ENCODE measurements around the gene OR10R2. TPM values are rescaled to one million over a fixed set of nuclear protein-coding genes. Genes with fewer than 3 reads are reported as not detected.

The OR10R2 gene
- total and polyA plus RNA-seq, 2 experiments from 2014 or later: not detected

DNA sequence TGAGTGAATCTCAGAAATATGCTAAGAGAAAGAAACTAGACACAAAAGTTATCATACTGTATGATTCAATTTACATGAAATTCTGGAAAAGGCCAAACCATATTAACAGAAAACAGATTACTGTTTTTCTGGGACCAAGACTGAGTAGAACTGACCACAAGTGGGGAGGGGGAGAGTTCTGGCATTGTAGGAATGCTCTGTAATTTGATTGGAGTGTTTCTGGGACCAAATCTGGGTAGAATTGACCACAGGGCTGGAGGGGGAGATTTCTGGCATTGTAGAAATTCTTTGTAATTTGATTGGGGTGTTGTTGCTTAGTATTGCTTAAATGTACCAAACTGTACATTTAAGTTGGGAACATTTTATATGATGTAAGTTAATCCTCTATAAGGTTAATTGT lies 13.8 kb upstream of the OR10R2 start:
- H3K9me3 ChIP-seq (ENCODE audit: low read depth): no peaks in the 10 kb centered on the region
- no peaks in the 10 kb centered on the region for H3K4me1 ChIP-seq (ENCODE audit: insufficient read depth)
- TF ChIP-seq EZH2 (IDR thresholded peaks at IDR 0.05; ENCODE audit: borderline replicate concordance) (no peak), CTCF (IDR thresholded peaks at IDR 0.05; ENCODE audit: poor library complexity) (no peak), EZH2phosphoT487 (IDR thresholded peaks at IDR 0.05; ENCODE audit: low read depth, severe bottlenecking, unreplicated experiment) (no peak)
- no peaks in the 10 kb centered on the region for H3K9me2 ChIP-seq (replicated peaks; ENCODE audit: insufficient read depth)
- H4K20me1 ChIP-seq (ENCODE audit: insufficient read depth, poor library complexity, severe bottlenecking): no peaks in the 10 kb centered on the region
- H3K27ac ChIP-seq: no peak overlapping the region
- H3K4me2 ChIP-seq: no peak overlapping the region
- H3K79me2 ChIP-seq: no peaks in the 10 kb centered on the region
- H3K27me3 ChIP-seq: no peaks in the 10 kb centered on the region
- no peaks in the 10 kb centered on the region for H3K36me3 ChIP-seq (replicated peaks; ENCODE audit: insufficient read depth, low read depth)
- DNase-seq (ENCODE audit: low spot score): no peak
- no peak overlapping the region for H2AFZ ChIP-seq
- no peak overlapping the region for H3K4me3 ChIP-seq

DNA sequence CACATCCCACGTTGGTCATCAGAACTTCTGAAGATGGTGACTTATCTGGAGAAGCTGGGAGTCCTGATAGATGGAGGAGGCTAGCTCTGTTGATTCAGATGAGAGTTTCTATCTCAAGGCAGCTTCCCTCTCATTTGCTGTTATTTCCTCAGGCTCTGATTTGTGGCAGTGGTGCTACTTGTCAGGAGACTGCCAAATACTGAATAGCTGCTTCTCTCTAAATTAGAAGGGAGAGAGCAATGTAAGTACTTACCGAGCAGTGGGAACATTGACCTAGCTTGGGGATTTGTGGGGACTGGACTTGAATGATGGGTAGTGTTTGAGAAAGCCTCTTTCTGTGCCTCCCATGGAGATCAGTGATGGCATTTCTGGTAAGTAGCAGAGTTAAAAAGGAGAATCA lies 10.5 kb upstream of the OR10R2 start, which contains the start of gene OR10K1:
Gene OR10K1 (plus strand): TSS at position 301 of the 400 bp plus-strand sequence. CDS start 3,728 bp downstream, outside the sequence.
- no peaks in the 10 kb centered on the region for H3K4me1 ChIP-seq (ENCODE audit: insufficient read depth)
- no peaks in the 10 kb centered on the region for H3K36me3 ChIP-seq (replicated peaks; ENCODE audit: insufficient read depth, low read depth)
- no peaks in the 10 kb centered on the region for H3K27me3 ChIP-seq
- no peak within 1 kb of the TSS for H3K4me2 ChIP-seq
- no peak within 1 kb of the TSS for H3K4me3 ChIP-seq
- no peaks in the 10 kb centered on the region for H4K20me1 ChIP-seq (ENCODE audit: insufficient read depth, poor library complexity, severe bottlenecking)
- TF ChIP-seq EZH2 (IDR thresholded peaks at IDR 0.05; ENCODE audit: borderline replicate concordance) (no peak), EZH2phosphoT487 (IDR thresholded peaks at IDR 0.05; ENCODE audit: low read depth, severe bottlenecking, unreplicated experiment) (no peak), CTCF (IDR thresholded peaks at IDR 0.05; ENCODE audit: poor library complexity) (no peak)
- H3K9me3 ChIP-seq (ENCODE audit: low read depth): no peaks in the 10 kb centered on the region
- 84% methylated on average over 2 of the region's 2 CpGs for WGBS (ENCODE audit: low lambda C conversion rate, missing lambda C conversion rate)
- H2AFZ ChIP-seq: no peak within 1 kb of the TSS
- no peaks in the 10 kb centered on the region for H3K9me2 ChIP-seq (replicated peaks; ENCODE audit: insufficient read depth)
- H3K79me2 ChIP-seq: no peaks in the 10 kb centered on the region
- no peak for DNase-seq (ENCODE audit: low spot score)
- no peak within 1 kb of the TSS for H3K27ac ChIP-seq

GRCh38 chr1:158485455-158485854 lies 13.4 kb downstream of the OR10R2 start:
- Histone ChIP-seq H3K9me3 (ENCODE audit: low read depth) (no peaks in the 10 kb centered on the region), H3K4me3 (no peak overlapping the region), H2AFZ (no peak overlapping the region), H3K4me1 (ENCODE audit: insufficient read depth) (no peaks in the 10 kb centered on the region), H3K27me3 (no peaks in the 10 kb centered on the region), H3K79me2 (no peaks in the 10 kb centered on the region), H3K9me2 (replicated peaks; ENCODE audit: insufficient read depth) (no peaks in the 10 kb centered on the region), H4K20me1 (ENCODE audit: insufficient read depth, poor library complexity, severe bottlenecking) (no peaks in the 10 kb centered on the region), H3K4me2 (no peak overlapping the region), H3K27ac (no peak overlapping the region), H3K36me3 (replicated peaks; ENCODE audit: insufficient read depth, low read depth) (no peaks in the 10 kb centered on the region)
- DNase-seq (ENCODE audit: low spot score): no peak
- TF ChIP-seq EZH2 (IDR thresholded peaks at IDR 0.05; ENCODE audit: borderline replicate concordance) (no peak), EZH2phosphoT487 (IDR thresholded peaks at IDR 0.05; ENCODE audit: low read depth, severe bottlenecking, unreplicated experiment) (no peak), CTCF (IDR thresholded peaks at IDR 0.05; ENCODE audit: poor library complexity) (no peak)
- 70% methylated on average over 2 of the region's 2 CpGs for WGBS (ENCODE audit: low lambda C conversion rate, missing lambda C conversion rate)

GRCh38 chr1:158491316-158491715 lies 19.3 kb downstream of the OR10R2 start:
- no peak overlapping the region for H3K27ac ChIP-seq
- H3K79me2 ChIP-seq: no peaks in the 10 kb centered on the region
- H3K9me3 ChIP-seq (ENCODE audit: low read depth): no peaks in the 10 kb centered on the region
- H2AFZ ChIP-seq: no peak overlapping the region
- H3K4me2 ChIP-seq: no peak overlapping the region
- H3K36me3 ChIP-seq (replicated peaks; ENCODE audit: insufficient read depth, low read depth): no peaks in the 10 kb centered on the region
- H4K20me1 ChIP-seq (ENCODE audit: insufficient read depth, poor library complexity, severe bottlenecking): no peaks in the 10 kb centered on the region
- no peaks in the 10 kb centered on the region for H3K4me1 ChIP-seq (ENCODE audit: insufficient read depth)
- DNase-seq (ENCODE audit: low spot score): no peak
- no peak overlapping the region for H3K4me3 ChIP-seq
- no peaks in the 10 kb centered on the region for H3K9me2 ChIP-seq (replicated peaks; ENCODE audit: insufficient read depth)
- 90% methylated on average over 3 of the region's 3 CpGs for WGBS (ENCODE audit: low lambda C conversion rate, missing lambda C conversion rate)
- TF ChIP-seq EZH2 (IDR thresholded peaks at IDR 0.05; ENCODE audit: borderline replicate concordance) (no peak), CTCF (IDR thresholded peaks at IDR 0.05; ENCODE audit: poor library complexity) (no peak), EZH2phosphoT487 (IDR thresholded peaks at IDR 0.05; ENCODE audit: low read depth, severe bottlenecking, unreplicated experiment) (no peak)
- H3K27me3 ChIP-seq: no peaks in the 10 kb centered on the region
